ENCODE measurements around the gene REV1. TPM values are rescaled to one million over a fixed set of nuclear protein-coding genes. Genes with fewer than 3 reads are reported as not detected.
"Not testable (repeated sequence)": the region's sequence is repeated elsewhere in the genome, so short reads cannot be mapped to it uniquely, and the experiment has no call there.

Gene REV1
- total RNA-seq, 1 experiment from 2014 or later: 13.6 TPM

GRCh38 chr2:99487906-99488305, 1.9 kb downstream of the REV1 start:
- no peak for DNase-seq (ENCODE audit: low read depth)

DNA sequence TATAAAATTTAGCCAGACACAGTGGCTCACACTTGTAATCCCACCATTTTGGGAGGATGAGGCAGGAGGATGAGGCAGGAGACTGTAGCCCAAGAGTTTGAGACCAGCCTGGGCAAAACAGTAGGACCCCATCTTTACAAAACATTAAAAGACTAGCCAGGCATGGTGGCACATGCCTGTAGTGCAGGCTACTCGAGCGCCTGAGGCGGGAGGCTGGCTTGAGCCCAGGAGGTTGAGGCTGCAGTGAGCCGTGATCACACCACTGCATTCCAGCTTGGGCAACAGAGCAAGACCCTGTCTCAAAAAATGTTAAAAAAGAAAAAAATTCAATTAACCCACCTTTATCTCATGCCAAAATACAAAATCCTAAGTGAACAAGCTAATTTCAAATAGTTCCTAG, 4.0 kb downstream of the REV1 start:
- no peak for DNase-seq (ENCODE audit: low read depth)

DNA sequence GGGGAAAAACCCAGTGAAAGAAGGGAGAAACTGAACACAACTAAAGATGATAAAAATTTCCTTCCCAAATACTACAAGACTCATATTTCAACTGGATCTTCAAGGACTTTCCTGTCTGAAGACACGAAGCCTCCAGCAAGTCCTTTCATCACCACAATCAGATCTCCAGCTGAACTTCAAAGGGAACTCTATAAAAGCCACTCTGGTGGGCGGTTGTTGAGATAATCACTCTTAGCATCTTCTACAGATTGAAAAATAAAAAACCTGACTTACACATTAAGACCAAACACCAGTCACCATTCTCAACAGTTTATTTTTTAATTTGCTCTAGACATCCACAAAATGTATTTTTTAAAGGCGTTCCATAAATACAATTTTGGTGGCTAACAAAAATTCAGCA, 4.4 kb downstream of the REV1 start:
- DNase-seq (ENCODE audit: low read depth): no peak

DNA sequence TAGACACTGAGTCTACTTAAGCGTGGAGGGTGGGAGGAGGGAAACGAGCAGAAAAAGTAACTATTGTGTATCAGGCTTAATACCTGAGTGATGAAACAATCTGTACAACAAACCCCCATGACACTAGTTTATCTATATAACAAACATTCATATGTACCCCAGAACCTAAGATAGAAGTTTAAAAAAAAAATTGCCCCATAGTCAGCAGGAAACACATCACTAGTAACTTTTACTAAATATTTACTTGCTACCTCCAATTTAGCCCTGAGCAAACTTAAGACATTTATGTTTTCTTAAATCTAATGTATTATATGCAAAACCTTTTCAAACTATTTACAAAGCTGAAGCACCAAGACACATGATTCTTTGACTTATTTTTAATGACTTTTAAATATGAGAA, 5.6 kb downstream of the REV1 start:
- no peak for DNase-seq (ENCODE audit: low read depth)

DNA sequence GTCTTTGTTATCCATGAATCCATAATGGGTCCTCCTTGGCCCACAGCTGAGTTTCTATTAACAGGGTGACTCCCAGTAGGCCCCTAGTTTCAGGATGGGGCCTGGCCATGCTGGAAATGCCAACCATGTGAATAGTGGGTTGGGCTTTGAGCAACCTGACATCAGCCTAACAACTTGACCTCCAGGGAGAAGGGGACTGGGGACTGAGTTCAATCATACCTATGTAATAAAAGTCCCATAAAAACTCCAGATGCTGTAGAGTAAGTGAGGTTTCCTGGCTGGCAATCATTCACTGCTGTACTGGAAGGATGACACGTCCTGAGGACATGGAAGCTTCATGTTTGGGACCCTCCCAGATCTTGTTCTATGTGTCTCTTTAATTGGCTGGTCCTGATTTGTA, 7.9 kb downstream of the REV1 start:
- peak; percentile 68 for DNase-seq (ENCODE audit: low read depth)

- no peak for DNase-seq (ENCODE audit: low read depth)
Observed at GRCh38 chr2:99481527-99481926, 8.3 kb downstream of the REV1 start.

- peak; percentile 79 for DNase-seq (ENCODE audit: low read depth)
Observed at GRCh38 chr2:99480390-99480789, 9.4 kb downstream of the REV1 start.

- DNase-seq (ENCODE audit: low read depth): no peak
Observed at GRCh38 chr2:99478632-99479031, 11.2 kb downstream of the REV1 start.

DNA sequence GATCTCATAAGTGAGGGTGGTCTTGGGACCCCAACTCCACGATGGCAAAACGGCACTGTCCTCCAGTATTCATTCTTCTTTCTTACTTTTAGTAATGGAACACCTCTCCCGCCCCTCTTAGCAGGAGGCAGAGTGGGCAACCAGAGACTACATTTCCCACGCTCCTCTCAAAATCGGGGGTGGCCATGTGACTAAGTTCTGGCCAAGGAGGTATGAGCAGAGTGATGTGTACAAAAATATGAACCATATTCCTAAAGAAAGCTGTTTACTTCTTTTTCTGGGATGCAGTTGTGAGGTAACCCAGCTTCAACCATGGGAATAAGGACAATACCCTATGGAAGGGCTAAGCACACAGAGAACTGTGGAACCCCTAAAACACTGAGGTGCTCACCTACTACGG, 12.8 kb downstream of the REV1 start:
- DNase-seq (ENCODE audit: low read depth): no peak

DNA sequence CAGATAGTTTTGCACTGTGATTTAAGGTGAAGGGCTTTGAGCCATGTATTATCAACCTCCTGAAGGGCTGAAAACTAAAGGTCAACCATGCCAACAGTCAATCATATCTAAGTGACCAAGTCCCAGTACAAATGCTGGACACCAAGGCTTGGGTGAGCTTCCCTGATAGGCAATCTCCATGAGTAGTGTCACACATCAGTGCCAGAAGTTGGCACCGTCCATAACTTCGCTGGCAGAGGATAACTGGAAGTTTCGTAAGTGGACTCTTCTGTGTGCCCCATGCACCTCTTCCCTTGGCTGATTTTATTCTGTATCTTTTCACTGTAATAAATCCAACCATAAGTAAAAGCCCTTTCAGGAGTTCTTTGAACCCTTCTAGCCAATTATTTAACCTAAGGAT, 13.2 kb downstream of the REV1 start:
- DNase-seq (ENCODE audit: low read depth): no peak

DNA sequence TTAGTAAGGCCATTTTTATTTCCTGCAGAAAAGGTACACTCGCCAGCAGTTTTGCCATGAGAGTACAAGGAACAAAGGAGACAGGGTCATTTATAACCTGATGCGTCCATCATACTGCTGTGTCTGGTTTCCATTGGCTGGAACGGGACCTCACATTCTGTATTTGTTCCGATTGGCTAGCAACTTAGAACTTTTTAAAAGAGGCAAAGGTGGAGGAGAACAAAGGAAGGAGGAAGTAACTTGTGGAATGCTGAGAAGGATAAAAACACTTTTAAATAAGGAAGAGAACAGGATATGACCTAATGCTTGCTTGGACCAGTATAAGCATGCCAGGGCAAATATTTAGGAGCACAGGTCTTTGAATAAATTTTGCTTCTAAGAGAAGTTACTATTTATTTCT, 14.7 kb downstream of the REV1 start:
- DNase-seq (ENCODE audit: low read depth): not testable (repeated sequence)

DNA sequence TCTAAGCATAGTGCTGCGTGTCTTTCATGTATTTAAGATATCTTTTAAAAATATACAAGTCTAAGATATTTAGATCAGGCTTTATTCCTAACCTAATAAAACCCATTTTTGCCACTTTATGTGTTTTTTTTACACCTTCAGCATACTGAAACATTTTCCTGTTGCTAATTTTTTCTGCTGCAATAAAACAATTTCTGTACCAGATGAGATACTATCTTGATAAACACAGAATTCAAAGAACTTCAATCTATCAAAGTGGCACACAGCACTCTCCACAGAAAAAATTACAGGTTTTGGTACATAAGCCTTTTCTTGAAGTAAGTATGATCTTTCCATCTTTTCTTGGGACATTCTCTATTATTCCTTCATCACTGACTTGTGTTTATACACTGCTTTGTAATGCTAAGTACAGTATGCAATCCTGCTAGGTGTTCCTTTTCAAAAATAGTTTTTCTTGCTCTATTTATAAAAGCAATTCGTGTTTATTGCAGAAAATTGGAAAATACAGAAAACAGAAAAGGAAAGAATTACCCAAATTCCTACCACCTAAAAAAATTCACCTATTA, 16.2 kb downstream of the REV1 start:
- no peak for DNase-seq (ENCODE audit: low read depth)

GRCh38 chr2:99472600-99472960, 17.2 kb downstream of the REV1 start:
- DNase-seq (ENCODE audit: low read depth): no peak

- DNase-seq (ENCODE audit: low read depth): no peak
Observed at GRCh38 chr2:99471654-99472599, 17.9 kb downstream of the REV1 start.

DNA sequence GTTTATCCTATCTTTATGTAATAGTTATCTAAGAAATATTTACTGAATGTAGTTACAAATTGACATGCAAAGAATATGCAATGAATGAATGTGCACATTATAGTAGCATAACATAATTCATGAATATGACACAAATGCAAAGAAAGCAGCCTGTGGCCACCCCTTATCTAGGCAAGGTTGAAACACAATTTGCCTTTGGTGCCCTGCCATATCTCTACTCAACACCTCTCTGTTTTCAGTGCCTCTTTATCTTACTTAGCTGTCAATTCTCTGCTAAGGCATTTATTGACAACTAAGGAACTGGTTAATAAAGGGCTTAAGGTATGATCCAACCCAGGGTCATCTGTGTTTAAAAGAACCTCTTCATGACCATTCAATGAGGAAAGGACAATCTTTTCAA, 18.9 kb downstream of the REV1 start:
- no peak for DNase-seq (ENCODE audit: low read depth)

GRCh38 chr2:99470459-99470858, 19.4 kb downstream of the REV1 start:
- DNase-seq (ENCODE audit: low read depth): not testable (repeated sequence)

GRCh38 chr2:99469394-99469793, 20.4 kb downstream of the REV1 start:
- no peak for DNase-seq (ENCODE audit: low read depth)

DNA sequence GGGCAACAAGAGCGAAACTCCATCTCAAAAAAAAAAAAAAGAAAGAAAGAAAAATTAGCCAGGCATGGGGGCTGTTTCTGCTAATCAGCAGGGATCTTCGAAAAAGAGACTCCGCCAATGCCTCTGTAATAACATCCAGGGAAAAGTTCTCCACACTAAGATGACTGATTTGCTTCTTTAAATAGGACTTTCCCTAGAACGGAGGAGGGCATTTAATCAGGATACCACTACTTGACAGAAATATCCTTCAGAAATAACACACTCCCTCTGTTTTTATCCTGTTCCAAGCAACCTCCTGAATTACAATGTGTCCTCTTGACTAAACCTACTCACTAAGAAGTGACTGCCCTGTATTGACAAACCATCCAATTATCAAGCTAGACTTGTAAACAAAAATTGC, 21.7 kb downstream of the REV1 start:
- DNase-seq (ENCODE audit: low read depth): no peak

- no peak for DNase-seq (ENCODE audit: low read depth)
Observed at GRCh38 chr2:99467390-99467789, 22.4 kb downstream of the REV1 start.

- DNase-seq (ENCODE audit: low read depth): no peak
Observed at GRCh38 chr2:99461828-99462483, 27.9 kb downstream of the REV1 start.

DNA sequence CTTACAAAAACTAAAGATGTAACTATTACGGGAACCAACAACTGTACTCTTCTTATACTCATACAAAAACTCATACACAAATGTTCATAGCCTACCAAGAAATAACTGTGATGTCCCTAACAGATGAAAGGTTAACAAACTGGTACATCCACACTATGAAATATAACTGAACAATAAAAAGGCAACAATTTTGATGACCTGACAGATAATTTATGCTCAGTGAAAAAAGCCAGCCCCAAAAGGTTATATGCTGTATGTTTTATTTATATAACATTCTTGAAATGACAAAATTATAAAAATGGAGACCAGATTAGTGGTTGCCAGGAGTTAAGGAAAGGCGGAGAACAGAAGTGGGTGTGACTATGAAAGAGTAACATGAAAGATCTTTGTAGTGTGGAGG, 31.3 kb downstream of the REV1 start:
- no peak for DNase-seq (ENCODE audit: low read depth)

DNA sequence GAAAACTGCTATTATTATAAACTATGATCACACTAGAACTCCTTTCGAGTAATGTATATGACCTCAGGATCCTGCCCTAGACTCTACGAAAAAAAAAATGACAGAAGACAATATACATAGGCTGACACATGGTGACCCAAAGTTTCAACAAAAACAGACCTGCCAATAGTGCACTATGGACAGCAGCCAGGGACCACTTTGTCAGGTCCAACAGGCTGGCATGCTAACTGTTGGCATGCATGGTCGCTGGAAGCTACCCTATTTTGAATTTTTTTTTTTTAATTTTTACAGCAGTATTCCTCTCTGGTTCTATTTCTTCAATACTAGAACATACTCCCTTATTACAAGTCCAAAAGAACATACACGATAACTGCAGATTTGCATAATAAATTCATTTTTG, 38.1 kb downstream of the REV1 start:
- no peak for DNase-seq (ENCODE audit: low read depth)

DNA sequence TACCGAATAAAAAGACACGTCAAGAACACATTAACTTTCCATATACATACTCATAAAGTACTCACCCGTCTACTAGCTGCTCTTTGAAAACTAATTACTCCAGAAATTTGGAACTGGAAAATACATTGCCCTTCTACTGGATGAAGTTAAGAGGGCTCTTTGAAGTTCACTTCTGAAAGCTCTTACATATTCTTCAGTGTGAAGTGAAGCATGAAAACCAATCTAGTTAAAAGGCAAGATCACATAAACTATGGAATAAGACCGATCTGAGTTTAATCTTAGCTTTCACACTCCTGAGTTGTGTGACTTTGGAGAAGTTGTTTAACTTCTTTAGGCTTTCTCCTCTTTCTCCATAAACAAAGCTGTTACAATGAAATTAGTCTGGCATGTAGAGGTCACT, 38.5 kb downstream of the REV1 start:
- no peak for DNase-seq (ENCODE audit: low read depth)

Data from M059J (cell line).